Transverse colon (tissue), 4 donors: Measurements from ENCODE around the gene CLIC6. TPM values are rescaled to one million over a fixed set of nuclear protein-coding genes. Genes with fewer than 3 reads are reported as not detected.

Experiments used
- DNase-seq: peaks from one replicate; pipeline ENCODE4 v3.0.0-alpha.2; 2019
- H3K27ac ChIP-seq, 4 donors: fragments of 200-600 bp; sonication (generic); 2 replicates each; pipeline ENCODE4 v1.5.1; 2016 to 2018; ENCODE audit warnings: inconsistent platforms in 4 of 4
- H3K27me3 ChIP-seq: fragments of 200-600 bp; sonication (generic); 2 replicates; pipeline ENCODE4 v1.5.1; 2017; ENCODE audit warnings: inconsistent platforms
- H3K36me3 ChIP-seq, 4 donors: fragments of 200-600 bp; sonication (generic); 2 replicates each; pipeline ENCODE4 v1.5.1; 2017 to 2019; ENCODE audit warnings: inconsistent platforms in 4 of 4
- H3K4me1 ChIP-seq, 4 donors: fragments of 200-600 bp; sonication (generic); 2 replicates each; pipeline ENCODE4 v1.5.1; 2017 to 2020; ENCODE audit warnings: inconsistent platforms in 4 of 4
- H3K4me3 ChIP-seq, 4 donors: fragments of 200-600 bp; sonication (generic); 1 replicate in 1 of 4; 2 replicates in 3 of 4; pipeline versions ENCODE4 v1.5.1 to v1.6.1; 2017 to 2019; ENCODE audit warnings: inconsistent platforms in 4 of 4
- H3K9me3 ChIP-seq, 2 donors: fragments of 200-600 bp; sonication (generic); 2 replicates each; pipeline ENCODE4 v1.5.1; 2017 to 2019; ENCODE audit warnings: inconsistent platforms in 2 of 2
- EP300 ChIP-seq: sonication (generic); formaldehyde crosslinking; IDR thresholded peaks from one replicate; pipeline ENCODE4 v1.6.1; 2017; ENCODE audit warnings: antibody characterized with exemption, low read depth
- POLR2A ChIP-seq: fragments of 450-650 bp; IDR thresholded peaks from one replicate; pipeline ENCODE4 v1.6.1; 2016; ENCODE audit warnings: antibody characterized with exemption, mild to moderate bottlenecking, moderate library complexity
- POLR2AphosphoS5 ChIP-seq, 3 donors: sonication (generic); formaldehyde crosslinking; IDR thresholded peaks; one replicate each; pipeline ENCODE4 v1.6.1; 2016; ENCODE audit warnings: antibody characterized with exemption in 3 of 3
- WGBS, 2 donors: methylation state at CpG; one replicate each; pipeline ENCODE4 v1.1.5; 2018; ENCODE audit warnings: low coverage in 1 of 2; 5-methylcytosine and 5-hydroxymethylcytosine counted together
- in situ Hi-C, 4 donors: fragments of 200-750 bp; cut with MboI; loops; one replicate each; pipeline versions ENCODE4 v1.15.0 to v1.15.1; 2017; ENCODE audit warnings: low sequenced_read_pairs in 3 of 4, low pct_ligation_motif_present in 1 of 4, low pct_unique_long_range_greater_than_20kb in 1 of 4
- intact Hi-C: fragments of 100-400 bp; cut with DNase I; formaldehyde crosslinking; loops from one replicate; pipeline ENCODE4 v1.15.1; 2023; ENCODE audit warnings: low total_unique reads
- total RNA-seq, 4 donors: library from RNA; depleted of rRNA; stranded (reverse); fragments of >200 nt; gene quantifications; one replicate each; pipeline ENCODE4 v1.1.0, GENCODE V29; 2016
- TF ChIP-seq, protein P1 (sequence below), 5 experiments: fragments of 200-600 bp in 3 of 5; fragments of 450-650 bp in 2 of 5; sonication (generic) in 3 of 5; IDR thresholded peaks; 1 replicate in 2 of 5; 2 replicates in 3 of 5; pipeline ENCODE4 v1.5.1; 2016 to 2017; ENCODE audit warnings: antibody characterized with exemption in 5 of 5, inconsistent platforms in 3 of 5, mild to moderate bottlenecking in 2 of 5, moderate library complexity in 1 of 5

CLIC6 gene
- total RNA-seq, 4 donors from 2014 or later, result 0.37 to 4.9 (median 3.7) TPM; not detected in 1

DNA sequence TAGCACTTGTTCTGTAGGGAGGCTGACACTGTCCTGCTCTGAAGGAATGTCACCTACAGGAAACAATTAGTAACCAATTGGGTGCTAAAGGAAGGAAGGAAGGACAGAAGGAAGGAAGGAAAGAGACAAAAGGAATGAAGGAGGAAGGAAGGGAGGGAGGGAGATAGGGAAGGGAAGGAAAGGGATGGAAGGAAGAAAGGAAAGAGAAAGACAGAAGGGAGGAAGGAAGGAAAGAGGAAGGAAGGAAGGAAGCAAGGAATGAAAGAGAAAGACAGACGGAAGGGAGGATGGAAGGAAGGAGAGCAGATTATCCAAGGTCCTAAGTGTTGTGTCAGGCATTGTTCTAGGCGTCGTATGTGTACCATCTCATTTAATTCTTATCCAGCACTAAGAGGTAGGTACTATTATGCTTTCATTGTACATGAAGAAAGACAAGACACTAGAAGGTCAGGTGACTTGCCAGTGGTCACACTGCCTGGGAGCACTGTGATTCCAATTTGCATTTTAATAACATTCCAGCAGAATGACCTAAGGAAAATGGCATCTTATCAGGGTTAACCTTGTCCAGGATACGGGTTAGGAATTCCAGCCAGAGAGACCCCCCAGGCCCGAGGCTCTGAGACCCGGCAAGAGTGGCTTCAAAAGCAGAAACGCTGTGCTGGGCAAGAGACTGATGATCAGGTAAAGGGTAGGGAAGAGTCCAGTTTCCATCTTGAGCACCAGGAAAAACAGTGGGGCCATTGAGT, 29.6 kb downstream of the CLIC6 start:
- H3K9me3 ChIP-seq, result no peaks in the 10 kb centered on the region
- no peak for DNase-seq
- in situ Hi-C loops, result no loop called here
- intact Hi-C loops, result no loop called here
- peaks cover 0 to 7% (median 6%) of the 10 kb centered on the region in 4 donors for H3K4me1 ChIP-seq
- H3K4me3 ChIP-seq, result no peak overlapping the region
- no peak for TF ChIP-seq POLR2AphosphoS5 (IDR thresholded peaks at IDR 0.05)
- TF ChIP-seq EP300, result no peak
- TF ChIP-seq, protein P1, sequence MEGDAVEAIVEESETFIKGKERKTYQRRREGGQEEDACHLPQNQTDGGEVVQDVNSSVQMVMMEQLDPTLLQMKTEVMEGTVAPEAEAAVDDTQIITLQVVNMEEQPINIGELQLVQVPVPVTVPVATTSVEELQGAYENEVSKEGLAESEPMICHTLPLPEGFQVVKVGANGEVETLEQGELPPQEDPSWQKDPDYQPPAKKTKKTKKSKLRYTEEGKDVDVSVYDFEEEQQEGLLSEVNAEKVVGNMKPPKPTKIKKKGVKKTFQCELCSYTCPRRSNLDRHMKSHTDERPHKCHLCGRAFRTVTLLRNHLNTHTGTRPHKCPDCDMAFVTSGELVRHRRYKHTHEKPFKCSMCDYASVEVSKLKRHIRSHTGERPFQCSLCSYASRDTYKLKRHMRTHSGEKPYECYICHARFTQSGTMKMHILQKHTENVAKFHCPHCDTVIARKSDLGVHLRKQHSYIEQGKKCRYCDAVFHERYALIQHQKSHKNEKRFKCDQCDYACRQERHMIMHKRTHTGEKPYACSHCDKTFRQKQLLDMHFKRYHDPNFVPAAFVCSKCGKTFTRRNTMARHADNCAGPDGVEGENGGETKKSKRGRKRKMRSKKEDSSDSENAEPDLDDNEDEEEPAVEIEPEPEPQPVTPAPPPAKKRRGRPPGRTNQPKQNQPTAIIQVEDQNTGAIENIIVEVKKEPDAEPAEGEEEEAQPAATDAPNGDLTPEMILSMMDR (IDR thresholded peaks at IDR 0.05), result no peak
- TF ChIP-seq POLR2A, result no peak
- 77 to 87% methylated on average over 6 to 7 of the region's 7 CpGs for WGBS, 2 donors
- H3K36me3 ChIP-seq, result no peaks in the 10 kb centered on the region
- H3K27me3 ChIP-seq, result no peaks in the 10 kb centered on the region
- no peak overlapping the region for H3K27ac ChIP-seq

DNA sequence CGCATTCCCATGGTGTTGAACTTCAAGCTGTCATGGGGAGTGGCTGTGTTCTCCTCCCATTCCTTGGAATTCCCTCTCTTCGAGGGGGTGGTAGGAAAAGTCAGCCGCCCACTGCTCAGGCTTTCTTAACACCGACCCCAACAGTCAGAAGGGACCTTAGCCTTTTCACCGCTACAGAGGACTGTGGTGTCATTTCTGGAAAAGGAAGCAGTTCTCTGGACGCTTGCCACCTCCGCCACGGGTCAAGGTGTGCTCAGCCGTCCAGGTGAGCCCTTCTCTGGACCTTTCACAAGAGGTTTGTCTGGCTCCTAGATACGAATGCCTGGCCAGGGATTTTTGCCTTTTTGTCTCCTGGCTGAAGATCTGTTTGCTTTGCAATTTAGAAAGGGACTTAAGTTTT, 31.8 kb downstream of the CLIC6 start:
- H3K27ac ChIP-seq, result no peak overlapping the region
- 72 to 84% methylated on average over 3 to 10 of the region's 10 CpGs for whole genome bisulfite sequencing, 2 donors
- in situ Hi-C loops, result loop anchor here in 1 of 4 donors (25.0 kb wide), 1 partner anchor 1337 kb away; no protein-coding TSS in a partner anchor

DNA sequence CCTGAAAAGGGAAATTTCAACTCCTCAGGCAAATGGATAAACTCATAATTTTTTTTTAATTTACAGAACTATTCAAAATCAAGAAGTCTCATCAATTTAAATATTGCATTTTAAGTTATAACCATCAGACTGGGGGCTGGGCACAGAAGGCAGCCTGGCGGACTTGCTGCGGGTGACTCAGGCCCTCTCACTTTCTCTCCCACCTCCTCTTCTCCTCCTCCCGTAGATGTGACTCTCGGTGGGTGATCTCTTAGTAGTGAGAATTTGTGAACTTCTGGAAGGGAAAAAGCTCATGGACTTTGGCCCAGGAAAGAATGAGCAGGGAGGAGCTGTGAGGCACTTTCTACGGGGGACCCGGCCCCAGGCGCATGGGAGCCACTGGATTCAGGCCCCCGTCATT, 32.9 kb downstream of the CLIC6 start:
- Histone ChIP-seq H3K4me1 (no peaks in the 10 kb centered on the region), H3K27me3 (no peaks in the 10 kb centered on the region), H3K27ac (peak overlapping the region in 1 of 4 donors; percentile 30), H3K36me3 (no peaks in the 10 kb centered on the region), H3K4me3 (no peak overlapping the region), H3K9me3 (no peaks in the 10 kb centered on the region)
- in situ Hi-C loops (loop anchor here in 1 of 4 donors (25.0 kb wide), 1 partner anchor 1336 kb away; no protein-coding TSS in a partner anchor), intact Hi-C loops (no loop called here)
- WGBS, 2 donors, result 80 to 94% methylated on average over 3 to 8 of the region's 8 CpGs
- no peak for DNase-seq
- TF ChIP-seq POLR2A, result no peak
- TF ChIP-seq, protein P1 (IDR thresholded peaks at IDR 0.05), result no peak
- TF ChIP-seq EP300, result no peak
- TF ChIP-seq POLR2AphosphoS5 (IDR thresholded peaks at IDR 0.05), result no peak

More for the DNA sequence above, 31.8 kb downstream of the CLIC6 start:
- Histone ChIP-seq H3K36me3 (no peaks in the 10 kb centered on the region), H3K27me3 (no peaks in the 10 kb centered on the region), H3K4me3 (no peak overlapping the region), H3K4me1 (peaks cover 0 to 6% (median 4%) of the 10 kb centered on the region in 4 donors), H3K9me3 (no peaks in the 10 kb centered on the region)
- TF ChIP-seq POLR2AphosphoS5 (IDR thresholded peaks at IDR 0.05), result no peak
- TF ChIP-seq POLR2A, result no peak
- TF ChIP-seq EP300, result no peak
- TF ChIP-seq, protein P1 (IDR thresholded peaks at IDR 0.05), result no peak
- DNase-seq, result no peak
- intact Hi-C loops, result no loop called here

DNA sequence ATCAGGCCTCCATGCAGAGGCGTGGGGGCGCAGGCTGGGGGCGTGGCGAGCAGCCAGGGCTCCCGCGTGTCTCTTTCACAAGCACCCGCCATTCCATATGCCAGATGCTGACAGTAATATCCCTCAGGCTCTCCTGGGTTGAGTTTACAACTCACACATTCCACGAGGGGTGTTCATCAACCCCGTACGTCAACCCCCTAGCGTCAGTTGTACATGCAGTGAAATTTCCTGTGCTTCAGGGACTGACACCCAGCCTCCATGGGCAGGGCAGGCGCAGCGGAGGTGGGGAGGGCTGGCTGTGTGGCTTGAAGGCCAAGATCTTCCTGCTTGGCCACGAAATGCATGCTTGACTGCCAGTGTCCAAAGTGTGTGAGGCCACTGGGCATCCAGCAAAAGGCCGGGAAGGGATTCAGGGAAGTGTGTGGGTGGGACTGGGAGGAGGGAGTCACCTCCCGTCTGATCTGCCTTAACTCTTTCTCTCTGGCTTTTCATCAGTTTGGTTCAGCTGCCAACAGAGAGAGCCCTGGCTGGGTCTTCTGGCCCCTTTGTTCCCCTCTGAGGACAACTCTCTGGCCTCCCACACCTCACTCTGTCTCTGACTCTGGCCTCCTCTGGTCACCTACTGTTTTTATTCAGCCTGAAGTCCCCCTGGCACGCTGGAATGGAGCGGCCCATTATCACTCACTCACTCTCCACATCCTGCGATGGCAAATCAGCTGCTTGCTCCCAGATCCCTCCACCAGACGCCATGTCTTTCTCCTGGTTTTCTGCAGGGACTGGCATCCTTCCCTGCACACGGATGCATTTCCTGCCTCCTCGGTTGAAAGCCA, 33.8 kb downstream of the CLIC6 start:
- WGBS, 2 donors, result 73 to 92% methylated on average over 6 to 22 of the region's 22 CpGs

More for the DNA sequence above, 33.8 kb downstream of the CLIC6 start:
- in situ Hi-C loops (loop anchor here in 1 of 4 donors (25.0 kb wide), 1 partner anchor 1335 kb away; no protein-coding TSS in a partner anchor), intact Hi-C loops (no loop called here)
- DNase-seq, result no peak
- no peaks in the 10 kb centered on the region for H3K36me3 ChIP-seq
- H3K9me3 ChIP-seq, result no peaks in the 10 kb centered on the region
- no peak overlapping the region for H3K27ac ChIP-seq
- TF ChIP-seq, protein P1 (IDR thresholded peaks at IDR 0.05), result no peak
- TF ChIP-seq POLR2AphosphoS5 (IDR thresholded peaks at IDR 0.05) (no peak), EP300 (no peak), POLR2A (no peak)
- H3K4me1 ChIP-seq, result no peaks in the 10 kb centered on the region
- no peaks in the 10 kb centered on the region for H3K27me3 ChIP-seq
- H3K4me3 ChIP-seq, result no peak overlapping the region
